ENCODE measurements around the gene ATP6AP2.

Gene ATP6AP2

DNA sequence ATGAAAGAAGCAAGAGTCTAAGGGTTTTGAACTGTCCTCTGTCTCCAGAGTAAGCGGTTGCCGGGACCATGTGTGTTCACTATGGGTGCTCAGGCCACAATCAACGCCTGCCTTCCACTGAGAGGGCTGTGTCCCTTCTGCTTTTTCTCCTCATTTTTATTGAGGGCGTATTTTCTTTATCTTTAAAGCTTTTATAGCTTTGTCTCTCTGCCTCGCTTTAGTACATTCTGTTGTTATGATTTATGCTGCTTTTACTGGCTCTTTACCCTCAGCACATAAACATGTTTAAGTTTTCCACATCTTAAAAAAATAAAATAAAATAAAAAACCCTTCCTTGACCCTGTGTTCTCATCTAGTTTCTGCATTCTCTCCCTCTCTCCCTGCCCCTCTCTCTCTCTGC lies 42.4 kb upstream of the ATP6AP2 start:
- H3K4me1 ChIP-seq (ENCODE audit: insufficient read depth, low read length, poor library complexity, severe bottlenecking): peaks cover 4% of the 10 kb centered on the region
- H4K20me1 ChIP-seq (ENCODE audit: insufficient read depth, low read length, poor library complexity, severe bottlenecking): no peaks in the 10 kb centered on the region
- no peaks in the 10 kb centered on the region for H3K36me3 ChIP-seq (ENCODE audit: insufficient read depth, low read length)
- H3K4me3 ChIP-seq (ENCODE audit: low read length, poor library complexity, severe bottlenecking): no peak overlapping the region
- H3K4me2 ChIP-seq (ENCODE audit: low read depth, low read length, poor library complexity, severe bottlenecking): no peak overlapping the region
- H3K9ac ChIP-seq (ENCODE audit: low read depth, low read length, poor library complexity, severe bottlenecking): no peak overlapping the region
- H3F3A ChIP-seq (ENCODE audit: low read depth): no peaks in the 10 kb centered on the region
- H3K9me3 ChIP-seq (ENCODE audit: insufficient read depth, low read depth, low read length): no peaks in the 10 kb centered on the region
- no peak overlapping the region for H2AFZ ChIP-seq (ENCODE audit: low read length)
- no peaks in the 10 kb centered on the region for H3K9me2 ChIP-seq (replicated peaks; ENCODE audit: low read depth, low read length)
- no peaks in the 10 kb centered on the region for H3K79me2 ChIP-seq (ENCODE audit: insufficient read depth, low read length)
- H3K27me3 ChIP-seq (ENCODE audit: insufficient read depth, low read length, poor library complexity, severe bottlenecking): no peaks in the 10 kb centered on the region
- TF ChIP-seq EZH2phosphoT487 (IDR thresholded peaks at IDR 0.05; ENCODE audit: borderline replicate concordance): no peak
- TF ChIP-seq, protein P1, sequence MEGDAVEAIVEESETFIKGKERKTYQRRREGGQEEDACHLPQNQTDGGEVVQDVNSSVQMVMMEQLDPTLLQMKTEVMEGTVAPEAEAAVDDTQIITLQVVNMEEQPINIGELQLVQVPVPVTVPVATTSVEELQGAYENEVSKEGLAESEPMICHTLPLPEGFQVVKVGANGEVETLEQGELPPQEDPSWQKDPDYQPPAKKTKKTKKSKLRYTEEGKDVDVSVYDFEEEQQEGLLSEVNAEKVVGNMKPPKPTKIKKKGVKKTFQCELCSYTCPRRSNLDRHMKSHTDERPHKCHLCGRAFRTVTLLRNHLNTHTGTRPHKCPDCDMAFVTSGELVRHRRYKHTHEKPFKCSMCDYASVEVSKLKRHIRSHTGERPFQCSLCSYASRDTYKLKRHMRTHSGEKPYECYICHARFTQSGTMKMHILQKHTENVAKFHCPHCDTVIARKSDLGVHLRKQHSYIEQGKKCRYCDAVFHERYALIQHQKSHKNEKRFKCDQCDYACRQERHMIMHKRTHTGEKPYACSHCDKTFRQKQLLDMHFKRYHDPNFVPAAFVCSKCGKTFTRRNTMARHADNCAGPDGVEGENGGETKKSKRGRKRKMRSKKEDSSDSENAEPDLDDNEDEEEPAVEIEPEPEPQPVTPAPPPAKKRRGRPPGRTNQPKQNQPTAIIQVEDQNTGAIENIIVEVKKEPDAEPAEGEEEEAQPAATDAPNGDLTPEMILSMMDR (conservative IDR thresholded peaks at IDR 0.05; ENCODE audit: low read length): no peak

GRCh38 chrX:40539214-40540142 lies 41.3 kb upstream of the ATP6AP2 start:
- Histone ChIP-seq H3K9ac (ENCODE audit: low read depth, low read length, poor library complexity, severe bottlenecking) (no peak overlapping the region), H3K9me3 (ENCODE audit: insufficient read depth, low read depth, low read length) (no peaks in the 10 kb centered on the region), H3K4me1 (ENCODE audit: insufficient read depth, low read length, poor library complexity, severe bottlenecking) (peaks cover 4% of the 10 kb centered on the region), H3K9me2 (replicated peaks; ENCODE audit: low read depth, low read length) (no peaks in the 10 kb centered on the region), H3K79me2 (ENCODE audit: insufficient read depth, low read length) (no peaks in the 10 kb centered on the region), H3F3A (ENCODE audit: low read depth) (no peaks in the 10 kb centered on the region), H3K4me2 (ENCODE audit: low read depth, low read length, poor library complexity, severe bottlenecking) (no peak overlapping the region), H2AFZ (ENCODE audit: low read length) (peak overlapping the region; percentile 41), H3K36me3 (ENCODE audit: insufficient read depth, low read length) (no peaks in the 10 kb centered on the region), H4K20me1 (ENCODE audit: insufficient read depth, low read length, poor library complexity, severe bottlenecking) (no peaks in the 10 kb centered on the region), H3K4me3 (ENCODE audit: low read length, poor library complexity, severe bottlenecking) (no peak overlapping the region), H3K27me3 (ENCODE audit: insufficient read depth, low read length, poor library complexity, severe bottlenecking) (no peaks in the 10 kb centered on the region)
- TF ChIP-seq, protein P1 (conservative IDR thresholded peaks at IDR 0.05; ENCODE audit: low read length): peak; percentile 56
- no peak for TF ChIP-seq EZH2phosphoT487 (IDR thresholded peaks at IDR 0.05; ENCODE audit: borderline replicate concordance)

- H3K4me2 ChIP-seq (ENCODE audit: low read depth, low read length, poor library complexity, severe bottlenecking): no peak overlapping the region
- no peak overlapping the region for H3K9ac ChIP-seq (ENCODE audit: low read depth, low read length, poor library complexity, severe bottlenecking)
- H3K27me3 ChIP-seq (ENCODE audit: insufficient read depth, low read length, poor library complexity, severe bottlenecking): no peaks in the 10 kb centered on the region
- H3K4me1 ChIP-seq (ENCODE audit: insufficient read depth, low read length, poor library complexity, severe bottlenecking): peaks cover 4% of the 10 kb centered on the region
- H2AFZ ChIP-seq (ENCODE audit: low read length): no peak overlapping the region
- TF ChIP-seq EZH2phosphoT487 (IDR thresholded peaks at IDR 0.05; ENCODE audit: borderline replicate concordance): no peak
- TF ChIP-seq, protein P1 (conservative IDR thresholded peaks at IDR 0.05; ENCODE audit: low read length): no peak
- H4K20me1 ChIP-seq (ENCODE audit: insufficient read depth, low read length, poor library complexity, severe bottlenecking): no peaks in the 10 kb centered on the region
- H3K9me3 ChIP-seq (ENCODE audit: insufficient read depth, low read depth, low read length): no peaks in the 10 kb centered on the region
- no peaks in the 10 kb centered on the region for H3F3A ChIP-seq (ENCODE audit: low read depth)
- no peaks in the 10 kb centered on the region for H3K9me2 ChIP-seq (replicated peaks; ENCODE audit: low read depth, low read length)
- no peaks in the 10 kb centered on the region for H3K36me3 ChIP-seq (ENCODE audit: insufficient read depth, low read length)
- no peaks in the 10 kb centered on the region for H3K79me2 ChIP-seq (ENCODE audit: insufficient read depth, low read length)
- no peak overlapping the region for H3K4me3 ChIP-seq (ENCODE audit: low read length, poor library complexity, severe bottlenecking)
These were observed 38.6 kb upstream of the ATP6AP2 start for GRCh38 chrX:40542208-40542607.
